GM12878 (cell line): ENCODE results near the gene SERPINA4. TPM values are rescaled to one million over a fixed set of nuclear protein-coding genes. Genes with fewer than 3 reads are reported as not detected.

Experiments used
- ATAC-seq: fragments of 200-7000 bp; cut with Tn5 transposase; 3 replicates; pipeline ENCODE4 v1.9.1; 2020; ENCODE audit warnings: mild to moderate bottlenecking, moderate library complexity
- BruUV-seq: library from RNA; stranded (reverse); fragments of 400-500 nt; replicated peaks from 2 replicates; lab custom pipeline; 2021; lab: Mats Ljungman, UMichigan
- CTCF ChIA-PET: fragments of 300-600 bp; sonication (Branson Sonifier 250); formaldehyde crosslinking; extraction: SDS; loops from one replicate; lab custom pipeline; 2021; ENCODE audit warnings: inconsistent platforms; lab: Yijun Ruan, JAX
- POLR2A ChIA-PET: fragments of 350-600 bp; formaldehyde crosslinking; extraction: SDS; loops from one replicate; lab custom pipeline; 2021; ENCODE audit warnings: inconsistent platforms; lab: Charles Lee
- RAD21 ChIA-PET: fragments of 300-600 bp; sonication (Branson Sonifier 250); formaldehyde crosslinking; loops from one replicate; lab custom pipeline; 2023; ENCODE audit warnings: antibody characterized with exemption; ENCODE audit not compliant: unreplicated experiment; lab: Charles Lee
- SMC1A ChIA-PET: fragments of 300-600 bp; sonication (Branson Sonifier 250); formaldehyde crosslinking; loops from one replicate; lab custom pipeline; 2023; ENCODE audit not compliant: unreplicated experiment, uncharacterized antibody; lab: Charles Lee
- DNase-seq: peaks from one replicate; pipeline ENCODE4 v3.0.0-alpha.2; 2011; ENCODE audit warnings: low read depth, low spot score
- FAIRE-seq: peaks from 3 replicates; lab custom pipeline; 2011; peaks lifted over from hg19 to GRCh38; lab: Jason Lieb, UNC
- H2AFZ ChIP-seq: 2 replicates; pipeline ENCODE4 v1.6.0; 2011; ENCODE audit warnings: low read depth, low read length, control low read depth; ENCODE audit not compliant: control insufficient read depth
- H3K27ac ChIP-seq: 2 replicates; pipeline ENCODE4 v1.5.1; 2011; ENCODE audit warnings: control low read depth; ENCODE audit not compliant: control insufficient read depth, insufficient read depth
- H3K27me3 ChIP-seq, 2 experiments: replicated peaks in 1 of 2; 2 replicates each; pipeline versions ENCODE4 v1.6.0 to v1.6.1; 2011; ENCODE audit warnings: low read length in 1 of 2; ENCODE audit not compliant: control insufficient read depth in 2 of 2, insufficient read depth in 2 of 2
- H3K36me3 ChIP-seq, 2 experiments: 2 replicates each; pipeline ENCODE4 v1.5.1; 2011; ENCODE audit warnings: low read length in 1 of 2; ENCODE audit not compliant: control insufficient read depth in 2 of 2, insufficient read depth in 2 of 2
- H3K4me1 ChIP-seq: 2 replicates; pipeline ENCODE4 v1.6.1; 2011; ENCODE audit warnings: mild to moderate bottlenecking, low read length, moderate library complexity, mixed read lengths; ENCODE audit not compliant: control insufficient read depth, insufficient read depth
- H3K4me2 ChIP-seq: 2 replicates; pipeline ENCODE4 v1.6.0; 2011; ENCODE audit warnings: control low read depth; ENCODE audit not compliant: control insufficient read depth, insufficient read depth
- H3K4me3 ChIP-seq: fragments of 200-600 bp; sonication (generic); 2 replicates; pipeline ENCODE4 v1.5.1; 2016
- H3K79me2 ChIP-seq: 2 replicates; pipeline ENCODE4 v1.6.0; 2011; ENCODE audit warnings: low read length; ENCODE audit not compliant: control insufficient read depth, insufficient read depth
- H3K9ac ChIP-seq: 2 replicates; pipeline ENCODE4 v1.8.0; 2011; ENCODE audit warnings: low read length, control low read depth, mixed read lengths; ENCODE audit not compliant: control insufficient read depth, insufficient read depth
- H3K9me3 ChIP-seq: replicated peaks from 3 replicates; pipeline ENCODE4 v1.5.1; 2011; ENCODE audit warnings: mild to moderate bottlenecking, low read length; ENCODE audit not compliant: control insufficient read depth, insufficient read depth
- H4K20me1 ChIP-seq: 2 replicates; pipeline ENCODE4 v1.6.0; 2011; ENCODE audit not compliant: control insufficient read depth, insufficient read depth
- ATF7 ChIP-seq: fragments of 450-650 bp; IDR thresholded peaks from 2 replicates; pipeline ENCODE4 v1.6.1; 2016; ENCODE audit warnings: low read depth, mild to moderate bottlenecking
- BRCA1 ChIP-seq: IDR thresholded peaks from 2 replicates; pipeline ENCODE4 v1.6.1; 2011; ENCODE audit warnings: low read depth, low read length, improper control_type of control experiment
- CBX5 ChIP-seq: sonication (generic); IDR thresholded peaks from 2 replicates; pipeline ENCODE4 v1.6.1; 2016; ENCODE audit warnings: low read depth, moderate library complexity, mild to moderate bottlenecking, inconsistent platforms
- CEBPZ ChIP-seq: fragments of 150-350 bp; IDR thresholded peaks from 2 replicates; pipeline ENCODE4 v1.6.1; 2016; ENCODE audit warnings: low read depth, low read length
- FOS ChIP-seq: IDR thresholded peaks from 3 replicates; pipeline ENCODE4 v1.6.1; 2011; ENCODE audit warnings: borderline replicate concordance; ENCODE audit not compliant: insufficient read length; ENCODE audit errors: extremely low read depth
- FOXK2 ChIP-seq: fragments of 450-650 bp; IDR thresholded peaks from 2 replicates; pipeline ENCODE4 v1.6.1; 2017; ENCODE audit warnings: mild to moderate bottlenecking, moderate library complexity
- HCFC1 ChIP-seq: fragments of 150-350 bp; IDR thresholded peaks from 2 replicates; pipeline ENCODE4 v1.6.1; 2014; ENCODE audit warnings: low read length
- MEF2B ChIP-seq: fragments of 450-650 bp; IDR thresholded peaks from 2 replicates; pipeline ENCODE4 v1.6.1; 2018; ENCODE audit warnings: mild to moderate bottlenecking, moderate library complexity; ENCODE audit not compliant: partially characterized antibody, poor library complexity, severe bottlenecking
- NFYB ChIP-seq: IDR thresholded peaks from 2 replicates; pipeline ENCODE4 v1.6.1; 2011; ENCODE audit warnings: low read depth, mild to moderate bottlenecking, low read length, improper control_type of control experiment, moderate library complexity; ENCODE audit not compliant: insufficient read depth
- RFX5 ChIP-seq: IDR thresholded peaks from 2 replicates; pipeline ENCODE4 v1.6.1; 2011; ENCODE audit warnings: low read depth, low read length, improper control_type of control experiment
- SMC3 ChIP-seq: IDR thresholded peaks from 2 replicates; pipeline ENCODE4 v1.6.1; 2011; ENCODE audit warnings: low read length, improper control_type of control experiment, borderline replicate concordance
- WGBS: methylation state at CpG from one replicate; pipeline ENCODE4 v1.1.6; 2016; ENCODE audit warnings: low lambda C conversion rate; ENCODE audit not compliant: insufficient replicate concordance, insufficient coverage; ENCODE audit errors: missing lambda C conversion rate; 5-methylcytosine and 5-hydroxymethylcytosine counted together
- in situ Hi-C: fragments of 300-500 bp; cut with MboI; formaldehyde crosslinking; loops from 9 replicates; pipeline ENCODE4 v1.14.3; 2018; ENCODE audit warnings: mixed read lengths
- intact Hi-C: fragments of 100-400 bp; cut with micrococcal nuclease; formaldehyde crosslinking; loops from one replicate; pipeline ENCODE4 v1.14.2; 2022; ENCODE audit not compliant: unreplicated experiment
- polyA plus RNA-seq, 11 experiments: library from polyadenylated mRNA; depleted of rRNA in 4 of 11; unstranded in 6 of 11; stranded (reverse) in 5 of 11; fragments of >200 nt; fragmentation: Nextera tagmentation in 4 of 11; fragmentation: Illumina TruSeq in 1 of 11; extraction: Ambion mirVana in 4 of 11; extraction: Trizol in 1 of 11; gene quantifications; 1 replicate in 1 of 11; 2 replicates in 10 of 11; pipeline versions ENCODE4 v1.2.1 to v1.2.3, GENCODE V29; 2011 to 2016; ENCODE audit warnings: inconsistent platforms in 2 of 11, missing spikeins in 2 of 11, low read depth in 1 of 11
- total RNA-seq, 4 experiments: library from RNA; depleted of rRNA in 3 of 4; stranded (reverse); fragments of >200 nt in 3 of 4; fragmentation: Illumina TruSeq in 1 of 4; extraction: Trizol in 1 of 4; gene quantifications; 2 replicates each; pipeline versions ENCODE4 v1.2.1 to v1.2.3, GENCODE V29; 2013 to 2021
- TF ChIP-seq, protein P1 (sequence below): fragments of 450-650 bp; IDR thresholded peaks from 2 replicates; pipeline ENCODE4 v1.6.1; 2016; ENCODE audit warnings: mild to moderate bottlenecking
- TF ChIP-seq, protein P2 (sequence below): fragments of 450-650 bp; formaldehyde crosslinking; IDR thresholded peaks from 2 replicates; pipeline ENCODE4 v1.5.0; 2022; ENCODE audit warnings: mild to moderate bottlenecking, missing genetic modification characterization

The SERPINA4 gene
- total and polyA plus RNA-seq, 10 of the 15 experiments (the other 5 are each of a cell fraction or from before 2014, with no cell fraction given), result 0.13 TPM; not detected in 9

DNA sequence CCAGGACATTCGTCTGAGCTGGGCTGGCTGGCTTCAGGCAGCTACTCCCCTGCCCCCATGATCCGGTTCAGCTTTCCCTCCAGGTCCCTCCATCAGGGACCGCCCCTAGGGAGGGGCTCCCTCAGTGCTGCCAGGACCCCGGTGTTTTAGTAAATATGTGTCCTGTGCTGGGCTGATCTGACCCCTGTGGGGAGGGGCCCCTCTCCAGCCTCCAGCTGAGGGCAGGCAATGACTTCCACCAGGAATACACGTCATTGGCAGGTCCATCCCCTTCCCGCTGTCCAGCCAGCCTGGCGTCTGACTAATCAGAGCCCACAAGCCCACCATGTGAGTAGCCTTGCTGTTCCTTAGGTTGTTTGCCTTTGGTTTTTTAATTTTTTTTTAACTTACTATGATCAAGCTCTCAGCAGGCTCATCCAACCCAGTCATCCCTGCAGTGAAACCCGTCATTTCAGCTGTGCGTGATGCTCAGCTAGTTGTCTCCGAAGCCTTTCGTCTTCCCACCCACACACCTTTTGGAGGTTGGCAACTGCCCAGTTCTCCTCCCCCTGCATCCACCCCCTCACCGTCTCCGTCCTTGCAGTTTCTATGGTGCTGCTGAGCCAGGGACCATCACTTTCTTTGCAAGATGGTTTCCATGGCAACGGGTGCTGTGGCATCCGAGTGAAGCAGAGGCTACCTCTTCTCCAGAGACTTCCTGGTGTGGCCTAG lies 16.0 kb upstream of the SERPINA4 start:
- no TSS peak for BruUV-seq
- POLR2A ChIA-PET, result interaction anchor here (0.6 kb wide), 1 partner anchor 219 kb away, joined by 3 read pairs; no protein-coding TSS in a partner anchor
- TF ChIP-seq SMC3 (no peak), MEF2B (no peak), CEBPZ (no peak), RFX5 (no peak), FOS (no peak), NFYB (no peak), HCFC1 (no peak), CBX5 (no peak), BRCA1 (no peak), ATF7 (no peak), FOXK2 (no peak)
- TF ChIP-seq, protein P1, sequence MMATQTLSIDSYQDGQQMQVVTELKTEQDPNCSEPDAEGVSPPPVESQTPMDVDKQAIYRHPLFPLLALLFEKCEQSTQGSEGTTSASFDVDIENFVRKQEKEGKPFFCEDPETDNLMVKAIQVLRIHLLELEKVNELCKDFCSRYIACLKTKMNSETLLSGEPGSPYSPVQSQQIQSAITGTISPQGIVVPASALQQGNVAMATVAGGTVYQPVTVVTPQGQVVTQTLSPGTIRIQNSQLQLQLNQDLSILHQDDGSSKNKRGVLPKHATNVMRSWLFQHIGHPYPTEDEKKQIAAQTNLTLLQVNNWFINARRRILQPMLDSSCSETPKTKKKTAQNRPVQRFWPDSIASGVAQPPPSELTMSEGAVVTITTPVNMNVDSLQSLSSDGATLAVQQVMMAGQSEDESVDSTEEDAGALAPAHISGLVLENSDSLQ, result no peak
- TF ChIP-seq, protein P2, sequence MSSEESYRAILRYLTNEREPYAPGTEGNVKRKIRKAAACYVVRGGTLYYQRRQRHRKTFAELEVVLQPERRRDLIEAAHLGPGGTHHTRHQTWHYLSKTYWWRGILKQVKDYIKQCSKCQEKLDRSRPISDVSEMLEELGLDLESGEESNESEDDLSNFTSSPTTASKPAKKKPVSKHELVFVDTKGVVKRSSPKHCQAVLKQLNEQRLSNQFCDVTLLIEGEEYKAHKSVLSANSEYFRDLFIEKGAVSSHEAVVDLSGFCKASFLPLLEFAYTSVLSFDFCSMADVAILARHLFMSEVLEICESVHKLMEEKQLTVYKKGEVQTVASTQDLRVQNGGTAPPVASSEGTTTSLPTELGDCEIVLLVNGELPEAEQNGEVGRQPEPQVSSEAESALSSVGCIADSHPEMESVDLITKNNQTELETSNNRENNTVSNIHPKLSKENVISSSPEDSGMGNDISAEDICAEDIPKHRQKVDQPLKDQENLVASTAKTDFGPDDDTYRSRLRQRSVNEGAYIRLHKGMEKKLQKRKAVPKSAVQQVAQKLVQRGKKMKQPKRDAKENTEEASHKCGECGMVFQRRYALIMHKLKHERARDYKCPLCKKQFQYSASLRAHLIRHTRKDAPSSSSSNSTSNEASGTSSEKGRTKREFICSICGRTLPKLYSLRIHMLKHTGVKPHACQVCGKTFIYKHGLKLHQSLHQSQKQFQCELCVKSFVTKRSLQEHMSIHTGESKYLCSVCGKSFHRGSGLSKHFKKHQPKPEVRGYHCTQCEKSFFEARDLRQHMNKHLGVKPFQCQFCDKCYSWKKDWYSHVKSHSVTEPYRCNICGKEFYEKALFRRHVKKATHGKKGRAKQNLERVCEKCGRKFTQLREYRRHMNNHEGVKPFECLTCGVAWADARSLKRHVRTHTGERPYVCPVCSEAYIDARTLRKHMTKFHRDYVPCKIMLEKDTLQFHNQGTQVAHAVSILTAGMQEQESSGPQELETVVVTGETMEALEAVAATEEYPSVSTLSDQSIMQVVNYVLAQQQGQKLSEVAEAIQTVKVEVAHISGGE (CRISPR knock-in tag), result no peak

More for the DNA sequence above, 16.0 kb upstream of the SERPINA4 start:
- ATAC-seq (no peak), FAIRE-seq (no peak), DNase-seq (no peak)
- Histone ChIP-seq H3K4me1 (peaks cover 2% of the 10 kb centered on the region; the same call in 1 of the 2 replicates), H3K27me3 (peaks cover 0 to 8% of the 10 kb centered on the region in 2 experiments; a peak in 2 of 4 replicates), H3K27ac (no peak overlapping the region), H2AFZ (no peak overlapping the region), H3K9ac (no peak overlapping the region), H3K36me3 (no peaks in the 10 kb centered on the region), H3K4me2 (no peak overlapping the region), H3K9me3 (no peaks in the 10 kb centered on the region; the same call in 2 of the 3 replicates), H4K20me1 (no peaks in the 10 kb centered on the region), H3K4me3 (no peak overlapping the region), H3K79me2 (no peaks in the 10 kb centered on the region)
- RAD21 ChIA-PET, result no interaction called here
- SMC1A ChIA-PET, result no interaction called here
- CTCF ChIA-PET, result interaction anchor here (0.6 kb wide), 1 partner anchor 109 kb away, joined by 4 read pairs; no protein-coding TSS in a partner anchor
- whole genome bisulfite sequencing, result 68% methylated on average over 15 of the region's 15 CpGs
- intact Hi-C loops (no loop called here), in situ Hi-C loops (loop anchor here (5.0 kb wide), 1 partner anchor 113 kb away; no protein-coding TSS in a partner anchor)
